ENCODE results near the gene CEP44.
"Not testable (repeated sequence)": the region's sequence is repeated elsewhere in the genome, so short reads cannot be mapped to it uniquely, and the experiment has no call there.

Gene CEP44

GRCh38 chr4:174283507-174284471 lies at the start of gene CEP44, which contains the start of gene FBXO8:
Gene CEP44, plus strand, starts transcription at chr4:174283911. Its CDS starts 15,211 bp downstream, at chr4:174299122.
Gene FBXO8, minus strand, starts transcription at chr4:174283667. Its CDS starts 20,575 bp downstream, at chr4:174263092.
- peak; percentile 56 for DNase-seq

- no peak for DNase-seq
These were observed 47.4 kb upstream of the CEP44 start for GRCh38 chr4:174236359-174236758.

- DNase-seq: no peak
These were observed 42.5 kb upstream of the CEP44 start for GRCh38 chr4:174241162-174241561.

- no peak for DNase-seq
These were observed 39.3 kb upstream of the CEP44 start for GRCh38 chr4:174244441-174244840.

- DNase-seq: no peak
These were observed 38.0 kb upstream of the CEP44 start for GRCh38 chr4:174245714-174246113.

GRCh38 chr4:174248407-174248806 lies 35.3 kb upstream of the CEP44 start:
- no peak for DNase-seq

GRCh38 chr4:174252412-174252811 lies 31.3 kb upstream of the CEP44 start:
- DNase-seq: no peak

- no peak for DNase-seq
These were observed 29.1 kb upstream of the CEP44 start for GRCh38 chr4:174254613-174255012.

GRCh38 chr4:174255374-174255773 lies 28.3 kb upstream of the CEP44 start:
- DNase-seq: no peak

GRCh38 chr4:174255786-174256185 lies 27.9 kb upstream of the CEP44 start:
- DNase-seq: no peak

GRCh38 chr4:174256277-174256713 lies 27.4 kb upstream of the CEP44 start:
- DNase-seq: no peak

GRCh38 chr4:174259580-174259979 lies 24.1 kb upstream of the CEP44 start:
- DNase-seq: no peak

- no peak for DNase-seq
These were observed 23.6 kb upstream of the CEP44 start for GRCh38 chr4:174260099-174260498.

- not testable (repeated sequence) for DNase-seq
These were observed 22.3 kb upstream of the CEP44 start for GRCh38 chr4:174261432-174261831.

- no peak for DNase-seq
These were observed 20.9 kb upstream of the CEP44 start for GRCh38 chr4:174262624-174263444.

GRCh38 chr4:174263445-174263736 lies 20.3 kb upstream of the CEP44 start:
- DNase-seq: no peak

GRCh38 chr4:174265916-174266315 lies 17.8 kb upstream of the CEP44 start:
- DNase-seq: no peak

- DNase-seq: no peak
These were observed 17.3 kb upstream of the CEP44 start for GRCh38 chr4:174266416-174266815.

- DNase-seq: no peak
These were observed 9.8 kb upstream of the CEP44 start for GRCh38 chr4:174273930-174274329.

- no peak for DNase-seq
These were observed 9.3 kb upstream of the CEP44 start for GRCh38 chr4:174274436-174274835.

- no peak for DNase-seq
These were observed 8.6 kb upstream of the CEP44 start for GRCh38 chr4:174275101-174275500.

GRCh38 chr4:174277433-174277832 lies 6.3 kb upstream of the CEP44 start:
- DNase-seq: no peak

- DNase-seq: no peak
These were observed 5.2 kb upstream of the CEP44 start for GRCh38 chr4:174278467-174278866.

All from NCI-H1417 treated with DMSO at 0.1 percent for 48 hours (cell line).